Embryonic facial prominence (tissue), 1 donor: ENCODE results near the gene PSG4.
"Not testable (repeated sequence)": the region's sequence is repeated elsewhere in the genome, so short reads cannot be mapped to it uniquely, and the experiment has no call there.

Experiments
- DNase-seq: peaks from one replicate; pipeline ENCODE4 v3.0.0-alpha.2; 2016; ENCODE audit errors: extremely low spot score

Gene PSG4

DNA sequence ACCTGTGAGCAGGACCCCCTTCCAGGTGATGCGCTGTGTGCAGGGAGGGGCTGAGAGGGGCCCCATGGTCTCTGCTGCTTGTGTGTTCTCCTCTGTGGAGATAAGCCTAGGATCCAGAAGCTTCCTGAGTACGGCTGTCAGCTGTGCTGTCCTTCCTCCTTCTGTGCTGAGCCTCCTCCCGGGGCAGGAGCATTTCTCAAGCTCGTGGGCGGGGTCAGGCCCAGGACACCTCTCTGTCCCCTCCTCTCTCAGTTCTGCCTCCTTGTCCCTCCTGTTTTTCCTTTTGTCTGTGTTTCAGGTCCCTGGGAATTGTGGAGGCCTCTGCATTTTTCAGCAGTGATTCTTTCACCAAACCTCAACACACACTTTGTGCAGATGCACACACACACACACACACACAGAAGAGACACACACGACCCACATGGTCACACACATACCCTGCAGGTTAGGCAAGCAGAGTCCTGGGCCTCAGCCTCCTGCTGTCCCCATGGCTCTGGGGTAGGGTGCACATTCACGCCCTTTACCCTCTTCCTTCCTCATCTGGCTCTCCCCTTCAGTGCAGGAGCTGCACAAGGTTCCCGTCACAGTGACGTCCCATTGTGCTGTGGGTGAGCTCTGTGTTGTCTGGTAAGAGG is at the start of gene PSG4:
TSS of gene PSG4 (minus strand) at position 168 of the 635 bp plus-strand sequence. CDS start at position 66, 102 bp downstream.
- not testable (repeated sequence) for DNase-seq

DNA sequence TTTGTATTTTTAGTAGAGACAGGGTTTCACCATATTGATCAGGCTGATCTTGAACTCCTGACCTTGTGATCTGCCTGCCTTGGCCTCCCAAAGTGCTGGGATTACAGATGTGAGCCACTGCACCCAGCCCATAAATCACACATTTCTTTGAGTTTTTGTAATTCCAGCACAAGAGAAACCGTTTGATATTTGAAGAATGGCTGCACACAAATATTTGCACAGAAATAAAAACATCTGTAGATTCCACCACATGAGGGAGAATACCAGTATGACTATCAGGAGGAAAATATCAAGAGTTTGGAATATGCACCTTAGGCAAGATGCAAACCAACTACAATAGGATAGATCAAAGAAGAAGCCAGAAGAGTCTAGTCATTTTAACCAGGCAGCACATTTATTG is 46.0 kb upstream of the PSG4 start:
- not testable (repeated sequence) for DNase-seq

DNA sequence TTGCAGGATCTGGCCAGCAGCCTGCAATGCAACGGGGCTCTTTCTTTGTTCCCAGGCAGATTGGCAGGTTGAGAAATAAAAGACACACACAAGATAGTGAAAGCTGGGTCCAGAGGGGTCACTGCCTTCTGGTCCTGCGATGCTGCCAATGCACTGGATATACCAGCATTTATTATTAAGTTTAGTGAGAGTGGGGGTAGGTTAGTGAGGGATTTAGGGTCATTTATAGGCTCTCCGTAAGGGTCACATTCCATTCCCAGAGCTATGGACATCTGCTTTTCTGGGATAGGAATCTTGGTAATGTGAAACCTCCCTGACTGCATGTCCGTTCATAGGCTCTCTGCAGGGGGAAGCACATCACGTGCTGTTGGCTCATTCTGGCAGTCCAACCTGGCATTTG is 44.9 kb upstream of the PSG4 start:
- DNase-seq, result not testable (repeated sequence)

DNA sequence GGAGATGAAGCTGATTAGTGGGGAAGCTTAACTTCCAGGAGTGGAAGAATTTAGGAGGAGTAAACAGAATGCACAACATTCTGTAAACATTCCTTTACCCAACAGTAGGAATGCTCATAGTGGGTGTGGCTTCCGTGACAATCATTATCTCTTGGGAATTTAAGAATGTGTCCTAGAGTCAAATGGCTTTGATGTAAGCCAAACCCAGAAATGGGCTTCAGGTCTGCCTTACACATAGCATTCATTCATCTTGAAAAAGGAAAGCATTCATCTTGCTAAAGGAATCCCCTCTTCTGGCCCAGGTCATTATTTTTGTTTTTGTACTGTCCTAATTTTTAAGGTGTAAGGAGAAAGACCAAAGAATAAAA is 43.2 kb upstream of the PSG4 start:
- DNase-seq, result not testable (repeated sequence)

DNA sequence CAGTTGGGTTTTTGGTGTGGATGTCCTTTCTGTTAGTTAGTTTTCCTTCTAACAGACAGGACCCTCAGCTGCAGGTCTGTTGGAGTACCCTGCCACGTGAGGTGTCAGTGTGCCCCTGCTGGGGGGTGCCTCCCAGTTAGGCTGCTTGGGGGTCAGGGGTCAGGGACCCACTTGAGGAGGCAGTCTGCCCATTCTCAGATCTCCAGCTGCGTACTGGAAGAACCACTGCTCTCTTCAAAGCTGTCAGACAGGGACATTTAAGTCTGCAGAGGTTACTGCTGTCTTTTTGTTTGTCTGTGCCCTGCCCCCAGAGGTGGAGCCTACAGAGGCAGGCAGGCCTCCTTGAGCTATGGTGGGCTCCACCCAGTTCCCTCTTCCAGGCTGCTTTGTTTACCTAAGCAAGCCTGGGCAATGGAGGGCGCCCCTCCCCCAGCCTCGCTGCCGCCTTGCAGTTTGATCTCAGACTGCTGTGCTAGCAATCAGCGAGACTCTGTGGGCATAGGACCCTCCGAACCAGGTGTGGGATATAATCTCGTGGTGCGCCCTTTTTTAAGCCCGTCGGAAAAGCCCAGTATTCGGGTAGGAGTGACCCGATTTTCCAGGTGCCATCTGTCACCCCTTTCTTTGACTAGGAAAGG is 41.9 kb upstream of the PSG4 start:
- not testable (repeated sequence) for DNase-seq

DNA sequence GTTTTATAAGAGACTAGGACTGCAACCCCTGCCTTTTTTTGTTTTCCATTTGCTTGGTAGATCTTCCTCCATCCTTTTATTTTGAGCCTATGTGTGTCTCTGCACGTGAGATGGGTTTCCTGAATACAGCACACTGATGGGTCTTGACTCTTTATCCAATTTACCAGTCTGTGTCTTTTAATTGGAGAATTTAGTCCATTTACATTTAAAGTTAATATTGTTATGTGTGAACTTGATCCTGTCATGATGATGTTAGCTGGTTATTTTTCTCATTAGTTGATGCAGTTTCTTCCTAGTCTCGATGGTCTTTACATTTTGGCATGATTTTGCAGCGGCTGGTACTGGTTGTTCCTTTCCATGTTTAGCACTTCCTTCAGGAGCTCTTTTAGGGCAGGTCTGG is 40.4 kb upstream of the PSG4 start:
- DNase-seq, result not testable (repeated sequence)

DNA sequence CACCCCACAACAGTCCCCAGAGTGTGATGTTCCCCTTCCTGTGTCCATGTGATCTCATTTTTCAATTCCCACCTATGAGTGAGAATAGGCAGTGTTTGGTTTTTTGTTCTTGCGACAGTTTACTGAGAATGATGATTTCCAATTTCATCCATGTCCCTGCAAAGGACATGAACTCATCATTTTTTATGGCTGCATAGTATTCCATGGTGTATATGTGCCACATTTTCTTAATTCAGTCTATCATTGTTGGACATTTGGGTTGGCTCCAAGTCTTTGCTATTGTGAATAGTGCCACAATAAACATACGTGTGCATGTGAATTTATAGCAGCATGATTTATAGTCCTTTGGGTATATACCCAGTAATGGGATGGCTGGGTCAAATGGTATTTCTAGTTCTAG is 36.8 kb upstream of the PSG4 start:
- not testable (repeated sequence) for DNase-seq

DNA sequence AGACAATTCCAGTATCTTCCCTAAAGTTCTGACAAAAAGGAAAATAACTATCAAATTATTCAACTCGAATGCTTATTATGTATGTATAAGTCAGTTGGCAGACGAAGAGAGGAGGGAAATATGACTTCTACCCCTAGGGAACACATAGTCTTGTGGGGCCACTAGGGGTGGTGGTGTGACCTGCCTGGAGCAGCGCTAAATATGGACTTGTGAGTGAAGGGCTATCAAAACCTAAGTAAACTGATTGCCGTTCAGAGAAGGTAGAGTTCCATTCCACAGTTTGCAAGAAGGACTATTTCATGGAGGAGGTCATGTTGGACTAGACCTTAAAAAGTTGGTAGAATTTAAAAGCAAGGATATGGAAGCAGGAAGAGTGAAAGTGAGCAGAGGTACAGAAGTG is 32.8 kb upstream of the PSG4 start:
- not testable (repeated sequence) for DNase-seq

DNA sequence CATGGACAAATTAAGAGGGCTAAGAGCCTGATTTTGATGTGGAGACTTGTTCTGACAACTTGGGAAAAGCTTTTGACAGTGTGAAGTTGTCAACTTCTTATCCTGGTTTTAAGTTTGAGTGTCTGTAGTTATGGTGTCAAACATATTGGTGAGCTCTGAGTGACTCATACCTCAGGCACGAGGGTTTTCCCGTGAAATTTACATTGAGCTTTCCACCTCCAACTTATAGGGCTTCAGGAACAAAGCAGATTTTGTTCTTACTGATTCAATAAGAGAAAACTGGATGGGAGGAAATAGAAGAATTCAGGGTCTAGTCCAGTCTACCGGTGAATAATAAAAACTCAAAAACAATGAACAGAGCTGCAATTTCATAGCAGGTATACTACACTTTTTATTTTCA is 30.2 kb upstream of the PSG4 start:
- not testable (repeated sequence) for DNase-seq

DNA sequence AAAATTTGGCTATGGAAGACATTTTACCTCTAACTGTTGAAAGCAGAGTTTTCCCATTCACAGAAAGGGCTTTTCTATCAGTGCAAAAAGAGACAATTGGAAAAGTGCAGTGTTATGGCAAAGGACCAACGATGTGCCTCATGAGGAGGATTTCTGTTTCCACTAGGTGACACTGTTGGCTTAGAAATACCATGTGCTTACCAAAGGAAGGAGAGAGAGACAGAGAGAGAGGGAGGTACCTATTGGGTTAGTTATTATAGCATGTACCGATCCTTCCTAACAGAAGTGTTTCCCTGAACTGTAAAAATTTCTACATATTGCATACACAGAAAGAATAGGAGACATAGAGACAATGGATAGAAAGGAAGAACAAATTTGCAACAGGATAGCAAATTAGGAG is 23.9 kb upstream of the PSG4 start:
- no peak for DNase-seq

DNA sequence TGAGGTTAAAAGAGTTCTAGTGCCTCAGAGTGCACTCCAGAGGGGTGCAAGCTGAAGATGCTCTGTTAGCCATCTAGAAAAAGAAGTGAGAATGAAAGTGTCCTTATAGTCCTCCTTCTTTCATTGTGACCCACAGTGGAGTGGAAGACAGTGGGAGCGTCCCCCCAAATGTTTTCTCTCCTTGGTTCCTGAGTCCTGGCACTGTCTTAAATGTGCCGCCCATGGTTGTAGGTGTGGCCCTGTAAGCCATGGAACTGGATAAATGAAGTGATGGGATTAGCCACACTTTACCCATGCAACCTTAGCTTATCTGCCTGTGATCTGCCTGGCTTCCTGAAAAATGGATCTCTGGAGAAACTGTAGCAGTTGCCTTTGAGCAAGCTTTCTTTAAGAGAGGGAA is 23.3 kb upstream of the PSG4 start:
- DNase-seq, result not testable (repeated sequence)

DNA sequence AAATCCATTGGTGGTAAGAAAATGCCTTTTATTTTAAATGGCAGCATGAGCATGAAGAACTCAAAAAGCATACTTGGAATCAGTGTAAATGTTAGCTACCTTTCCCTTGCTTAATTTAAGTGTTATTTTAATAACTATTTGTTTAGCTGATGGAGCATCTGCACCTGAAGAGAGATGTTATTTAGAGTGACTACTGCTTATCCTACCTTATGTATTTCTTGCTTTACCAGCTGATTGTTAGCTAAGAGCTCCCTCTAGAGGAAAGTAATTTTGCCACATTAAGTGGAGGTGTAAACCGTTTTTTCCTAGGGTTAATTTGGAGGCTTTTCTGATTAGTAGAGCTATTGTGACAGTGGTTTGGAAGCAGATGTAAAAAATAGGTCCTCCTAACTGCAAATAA is 21.5 kb upstream of the PSG4 start:
- DNase-seq, result not testable (repeated sequence)

DNA sequence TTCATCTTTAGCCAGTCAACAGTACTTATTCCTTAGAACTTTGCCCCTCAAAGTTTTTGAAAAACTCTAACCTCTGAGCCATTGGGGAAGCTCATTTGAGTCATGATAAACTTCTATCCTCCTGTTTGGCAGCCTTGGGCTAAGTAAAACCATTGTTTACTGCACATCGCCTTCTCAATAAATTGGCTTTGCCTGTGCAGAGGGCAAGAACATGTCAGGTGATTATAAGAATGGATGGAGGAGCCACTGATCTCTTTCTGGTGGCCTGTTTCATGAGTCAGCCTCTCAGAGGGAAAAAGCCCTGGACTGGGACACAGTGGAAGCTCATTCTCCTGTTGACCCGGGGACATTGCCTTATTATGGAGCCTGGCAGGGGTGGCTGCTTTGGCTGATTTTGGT is 19.4 kb upstream of the PSG4 start:
- no peak for DNase-seq

DNA sequence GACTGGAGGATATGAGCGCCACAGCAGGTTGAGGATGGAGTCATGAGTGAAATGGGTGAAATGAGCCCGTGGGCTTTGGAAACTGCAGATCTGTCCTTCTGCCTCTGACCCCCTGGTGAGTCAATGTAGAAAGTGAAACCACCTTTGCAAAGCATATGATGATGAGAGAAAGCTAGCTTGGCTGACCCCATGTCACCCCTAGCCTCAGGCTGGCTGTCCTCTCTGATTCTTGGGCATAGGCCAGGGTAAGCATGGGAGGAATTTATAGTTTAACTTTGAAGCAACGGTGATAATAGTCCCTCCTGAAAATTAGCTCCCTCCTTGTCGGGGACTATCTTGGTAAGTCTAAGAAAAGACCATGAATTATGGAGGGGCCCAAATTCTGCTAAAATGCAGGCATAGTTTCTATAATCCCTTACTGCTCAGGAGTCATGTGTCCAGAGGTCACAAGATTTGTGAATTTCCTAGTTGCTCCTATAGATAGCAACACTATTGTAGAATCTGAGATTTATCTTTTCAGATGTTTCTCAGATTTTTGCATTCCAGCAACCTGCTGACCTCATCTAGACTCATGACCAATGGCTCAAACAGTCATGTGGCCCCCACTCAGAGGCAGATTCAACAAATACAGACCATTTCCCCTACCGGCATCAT is 18.9 kb upstream of the PSG4 start:
- not testable (repeated sequence) for DNase-seq

DNA sequence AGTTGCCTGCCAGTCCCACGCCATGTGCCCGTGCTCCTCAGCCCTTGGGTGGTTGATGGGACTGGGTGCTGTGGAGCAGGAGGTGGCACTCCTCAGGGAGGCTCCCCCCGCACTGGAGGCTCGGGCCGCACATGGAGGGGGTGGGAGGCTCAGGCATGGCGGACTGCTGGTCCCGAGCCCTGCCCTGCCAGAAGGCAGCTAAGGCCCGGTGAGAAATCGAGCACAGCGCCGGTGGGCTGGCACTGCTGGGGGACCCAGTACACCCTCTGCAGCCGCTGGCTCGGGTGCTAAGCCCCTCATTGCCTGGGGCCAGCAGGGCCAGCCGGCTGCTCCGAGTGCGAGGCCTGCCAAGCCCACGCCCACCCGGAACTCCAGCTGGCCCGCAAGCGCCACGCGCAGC is 16.5 kb upstream of the PSG4 start:
- DNase-seq, result not testable (repeated sequence)

DNA sequence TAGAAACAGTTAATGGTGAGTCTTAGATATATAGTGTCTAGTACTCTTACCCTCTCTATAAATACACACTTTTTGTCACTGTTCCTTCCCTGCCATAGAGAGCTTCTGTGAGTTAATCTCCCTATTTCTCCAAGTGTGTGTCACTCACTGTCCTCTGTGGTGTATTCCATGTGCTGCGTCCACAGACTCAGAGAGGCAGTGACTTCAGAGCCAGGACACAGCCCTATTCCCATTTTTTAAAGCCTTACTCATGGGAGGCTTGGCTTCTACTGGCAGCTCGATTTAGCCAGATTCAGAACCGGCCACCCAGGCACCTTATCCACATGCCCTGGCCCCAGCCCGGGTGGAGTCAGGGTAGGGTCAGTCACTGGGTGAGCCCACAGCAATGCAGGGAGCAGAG is 13.7 kb upstream of the PSG4 start:
- DNase-seq, result not testable (repeated sequence)

DNA sequence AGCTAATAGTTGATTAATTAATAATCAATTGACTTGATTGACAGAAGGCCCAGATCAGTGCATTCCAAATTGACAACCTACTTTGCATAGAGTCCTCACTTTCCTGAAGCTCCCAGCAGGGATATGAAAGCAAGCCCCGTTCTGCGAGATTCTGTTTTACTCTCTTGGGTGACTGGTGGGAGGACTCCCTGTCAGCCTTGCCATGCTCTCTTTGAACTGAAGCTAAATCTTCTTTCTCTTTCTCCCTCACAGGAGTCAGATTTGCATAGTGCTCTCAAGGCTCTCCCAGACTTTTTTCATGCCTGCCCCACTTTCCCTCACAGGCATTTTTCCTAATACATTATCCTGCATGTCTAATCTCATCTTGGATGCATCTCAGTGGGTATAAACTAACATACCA is 10.4 kb upstream of the PSG4 start:
- not testable (repeated sequence) for DNase-seq

DNA sequence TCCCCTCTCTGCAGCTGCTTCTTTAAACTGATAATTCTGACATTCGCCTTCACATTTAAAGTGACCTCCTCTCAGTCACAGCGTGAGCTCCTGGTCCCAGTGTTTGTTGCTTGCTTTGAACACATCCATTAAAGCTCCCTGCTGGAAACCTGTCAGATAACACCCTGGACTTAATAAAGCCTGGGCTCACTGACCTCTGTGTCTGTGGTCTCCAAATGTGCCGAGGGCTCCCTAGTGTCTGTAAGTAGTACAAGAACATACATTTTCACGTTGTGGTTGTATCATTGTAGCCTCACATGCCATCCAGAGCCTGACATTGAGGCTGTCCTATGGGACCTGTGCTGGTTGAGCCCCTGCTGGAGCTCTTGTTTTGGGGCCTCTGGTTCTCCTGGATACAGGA is 2.6 kb upstream of the PSG4 start:
- DNase-seq, result no peak

DNA sequence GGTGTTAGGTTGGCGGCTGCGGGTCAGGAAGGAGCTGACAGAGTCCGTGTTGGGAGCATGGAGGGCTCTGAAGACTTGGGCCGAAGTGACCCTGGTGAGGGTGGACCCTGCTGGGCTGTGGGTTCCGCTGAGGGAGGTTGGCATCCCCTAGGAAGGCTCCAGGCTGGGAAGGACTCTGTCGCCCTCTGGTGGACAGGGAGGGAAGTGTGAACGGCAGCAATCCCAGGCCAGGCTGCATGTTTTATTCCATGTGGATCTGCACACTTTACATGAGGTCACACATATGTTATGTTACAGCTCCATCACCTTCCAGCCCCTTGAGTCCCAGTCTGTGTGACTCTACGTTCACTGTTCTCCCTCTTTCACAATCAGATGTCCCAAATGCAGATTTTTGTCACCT is 1.7 kb upstream of the PSG4 start:
- DNase-seq, result not testable (repeated sequence)

DNA sequence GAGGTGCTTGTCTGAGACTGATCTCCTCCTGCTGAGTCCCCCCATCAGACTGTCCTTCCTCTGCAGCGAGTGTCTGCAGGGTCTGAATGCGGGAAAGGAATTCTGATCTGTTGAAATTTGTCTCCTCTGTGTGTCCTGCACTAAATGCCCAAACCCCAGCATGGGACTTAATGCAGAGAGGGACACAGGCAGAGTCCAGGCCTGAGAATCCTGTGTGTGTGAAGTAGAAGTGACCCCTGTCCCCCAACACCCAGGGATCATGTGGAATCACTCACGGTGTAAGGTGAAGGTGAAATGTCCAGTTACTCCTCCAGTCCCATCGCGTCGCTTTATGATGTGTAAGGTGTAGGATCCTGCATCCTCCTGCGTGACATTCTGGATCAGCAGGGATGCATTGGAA is 1.8 kb downstream of the PSG4 start:
- DNase-seq, result not testable (repeated sequence)

DNA sequence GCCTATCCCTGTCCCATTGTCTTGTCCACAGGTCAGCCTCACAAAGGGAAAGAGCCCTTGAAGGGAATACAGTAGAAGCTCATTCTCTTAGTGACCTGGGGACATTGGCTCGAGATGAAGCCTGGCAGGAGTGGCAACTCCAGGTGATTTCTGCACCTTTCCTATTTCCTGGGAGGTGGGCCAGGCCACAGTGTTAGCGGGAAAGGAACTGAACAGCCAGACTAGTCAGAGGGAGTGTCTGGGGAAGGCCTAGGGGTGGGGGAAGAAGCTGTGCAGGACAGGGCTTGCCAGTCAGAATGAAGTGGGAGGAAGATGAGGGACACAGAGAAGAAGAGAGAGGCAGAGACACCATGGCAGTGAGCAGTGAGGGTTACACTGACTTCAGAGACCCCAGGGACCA is 3.5 kb downstream of the PSG4 start:
- not testable (repeated sequence) for DNase-seq

DNA sequence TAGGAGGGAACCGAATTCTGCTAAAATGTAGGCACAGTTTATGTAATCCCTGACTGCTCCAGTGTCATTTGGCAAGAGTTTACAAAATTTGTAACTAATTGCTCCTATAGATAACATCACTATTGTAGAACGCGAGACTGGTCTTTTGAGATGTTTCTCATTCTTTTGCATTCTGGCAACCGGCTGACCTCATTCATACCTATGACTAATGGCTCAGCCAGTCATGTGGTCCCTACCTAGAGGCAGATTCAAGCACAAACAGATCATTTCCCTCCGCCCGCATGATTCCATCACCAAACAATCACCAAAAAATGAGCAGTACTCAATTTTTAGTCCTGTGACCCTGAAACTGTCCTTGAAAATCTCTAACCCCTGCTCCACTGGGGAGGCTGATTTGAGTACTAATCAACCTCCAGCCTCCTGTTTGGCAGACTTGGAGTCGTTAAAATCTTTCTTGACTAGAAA is 4.1 kb downstream of the PSG4 start:
- not testable (repeated sequence) for DNase-seq
